Stimulated activated CD8-positive, alpha-beta memory T cell treated with anti-CD3 and anti-CD28 coated beads, Interleukin-4, amount 100 ng/mL, for 24 hours (primary cell): ENCODE data around the gene TENT5A.
A peak's percentile ranks its signal among the peaks of the same experiment; 100 is the strongest.

ENCODE experiments used
- DNase-seq: peaks from one replicate; pipeline ENCODE4 v3.0.0-alpha.2; 2020; ENCODE audit warnings: low read depth

The TENT5A gene

GRCh38 chr6:81771097-81771496 is 18.6 kb upstream of the TENT5A start:
- no peak for DNase-seq

- DNase-seq = no peak
Observed at GRCh38 chr6:81770381-81770780, 17.9 kb upstream of the TENT5A start.

GRCh38 chr6:81769824-81770223 is 17.3 kb upstream of the TENT5A start:
- no peak for DNase-seq

- DNase-seq = no peak
Observed at GRCh38 chr6:81768150-81768942, 15.9 kb upstream of the TENT5A start.

GRCh38 chr6:81767163-81767891 is 14.8 kb upstream of the TENT5A start:
- no peak for DNase-seq

GRCh38 chr6:81766482-81767069 is 14.1 kb upstream of the TENT5A start:
- DNase-seq = no peak

- DNase-seq = no peak
Observed at GRCh38 chr6:81764531-81764930, 12.1 kb upstream of the TENT5A start.

- DNase-seq = no peak
Observed at GRCh38 chr6:81763968-81764367, 11.5 kb upstream of the TENT5A start.

GRCh38 chr6:81763051-81763450 is 10.6 kb upstream of the TENT5A start:
- no peak for DNase-seq

GRCh38 chr6:81762606-81763005 is 10.1 kb upstream of the TENT5A start:
- DNase-seq = no peak

- no peak for DNase-seq
Observed at GRCh38 chr6:81762132-81762531, 9.7 kb upstream of the TENT5A start.

GRCh38 chr6:81761197-81761596 is 8.7 kb upstream of the TENT5A start:
- DNase-seq = no peak

- DNase-seq = no peak
Observed at GRCh38 chr6:81759782-81760181, 7.3 kb upstream of the TENT5A start.

- DNase-seq = no peak
Observed at GRCh38 chr6:81758221-81758620, 5.7 kb upstream of the TENT5A start.

GRCh38 chr6:81756690-81757089 is 4.2 kb upstream of the TENT5A start:
- DNase-seq = no peak

- no peak for DNase-seq
Observed at GRCh38 chr6:81755551-81755950, 3.1 kb upstream of the TENT5A start.

GRCh38 chr6:81754906-81755305 is 2.4 kb upstream of the TENT5A start:
- DNase-seq = no peak

GRCh38 chr6:81753711-81754577 is 1.5 kb upstream of the TENT5A start:
- DNase-seq = peak; percentile 80

- peak; percentile 62 for DNase-seq
Observed at GRCh38 chr6:81752921-81753710, 635 bp upstream of the TENT5A start.

GRCh38 chr6:81751388-81752083 is 945 bp downstream of the TENT5A start:
- peak; percentile 5 for DNase-seq
